ENCODE data around the gene TIAM2.

TIAM2 gene

GRCh38 chr6:155187106-155187505 is 192.0 kb downstream of the TIAM2 start:
- Histone ChIP-seq H3K27ac (replicated peaks) (no peak overlapping the region), H3K4me3 (replicated peaks; ENCODE audit: insufficient read depth, low read length) (no peak overlapping the region), H3K27me3 (ENCODE audit: insufficient read depth, poor library complexity, severe bottlenecking) (no peaks in the 10 kb centered on the region)
- no peak for DNase-seq (ENCODE audit: low read depth in 1 of 2, low spot score in 1 of 2)
- no peak for TF ChIP-seq SPI1 (IDR thresholded peaks at IDR 0.05; ENCODE audit: borderline replicate concordance, low read depth)
- no peak for TF ChIP-seq CTCF (IDR thresholded peaks at IDR 0.05; ENCODE audit: insufficient read depth, low read length)
- no peak for TF ChIP-seq POLR2AphosphoS5 (IDR thresholded peaks at IDR 0.05; ENCODE audit: low read depth)
- TF ChIP-seq GABPA (IDR thresholded peaks at IDR 0.05; ENCODE audit: low read depth), result no peak
- no peak for TF ChIP-seq REST (IDR thresholded peaks at IDR 0.05; ENCODE audit: insufficient replicate concordance, low read depth)

- Histone ChIP-seq H3K27ac (replicated peaks) (no peak overlapping the region), H3K27me3 (ENCODE audit: insufficient read depth, poor library complexity, severe bottlenecking) (no peaks in the 10 kb centered on the region), H3K4me3 (replicated peaks; ENCODE audit: insufficient read depth, low read length) (no peak overlapping the region)
- TF ChIP-seq GABPA (IDR thresholded peaks at IDR 0.05; ENCODE audit: low read depth), result no peak
- no peak for DNase-seq (ENCODE audit: low read depth in 1 of 2, low spot score in 1 of 2)
Observed at GRCh38 chr6:155187994-155188706, 193.0 kb downstream of the TIAM2 start.

GRCh38 chr6:155188707-155189496 is 193.8 kb downstream of the TIAM2 start:
- DNase-seq (ENCODE audit: low read depth in 1 of 2, low spot score in 1 of 2), result no peak
- TF ChIP-seq SPI1 (IDR thresholded peaks at IDR 0.05; ENCODE audit: borderline replicate concordance, low read depth), result no peak
- H3K4me3 ChIP-seq (replicated peaks; ENCODE audit: insufficient read depth, low read length), result no peak overlapping the region
- H3K27ac ChIP-seq (replicated peaks), result no peak overlapping the region
- no peaks in the 10 kb centered on the region for H3K27me3 ChIP-seq (ENCODE audit: insufficient read depth, poor library complexity, severe bottlenecking)

- Histone ChIP-seq H3K4me3 (replicated peaks; ENCODE audit: insufficient read depth, low read length) (no peak overlapping the region), H3K27ac (replicated peaks) (no peak overlapping the region), H3K27me3 (ENCODE audit: insufficient read depth, poor library complexity, severe bottlenecking) (no peaks in the 10 kb centered on the region)
- DNase-seq (ENCODE audit: low read depth in 1 of 2, low spot score in 1 of 2), result no peak
- TF ChIP-seq REST (IDR thresholded peaks at IDR 0.05; ENCODE audit: insufficient replicate concordance, low read depth), result no peak
- no peak for TF ChIP-seq CTCF (IDR thresholded peaks at IDR 0.05; ENCODE audit: insufficient read depth, low read length)
- no peak for TF ChIP-seq SPI1 (IDR thresholded peaks at IDR 0.05; ENCODE audit: borderline replicate concordance, low read depth)
- no peak for TF ChIP-seq POLR2AphosphoS5 (IDR thresholded peaks at IDR 0.05; ENCODE audit: low read depth)
- TF ChIP-seq GABPA (IDR thresholded peaks at IDR 0.05; ENCODE audit: low read depth), result no peak
Observed at GRCh38 chr6:155190677-155191076, 195.6 kb downstream of the TIAM2 start.
